Measurements from ENCODE around the gene UBALD1. TPM values are rescaled to one million over a fixed set of nuclear protein-coding genes. Genes with fewer than 3 reads are reported as not detected.

The UBALD1 gene
- total and polyA plus RNA-seq, 8 donors: 12.0 to 27.8 (median 19.8) TPM

- DNase-seq (no peak), ATAC-seq (no peak)
- Histone ChIP-seq H3K4me1 (peaks cover 0 to 2% of the 10 kb centered on the region in 2 donors), H3K9me3 (no peaks in the 10 kb centered on the region), H3K36me3 (no peaks in the 10 kb centered on the region), H3K27me3 (peaks cover 0 to 16% of the 10 kb centered on the region in 2 donors), H3K4me3 (no peak overlapping the region), H3K27ac (no peak overlapping the region)
- intact Hi-C loops (cut with DNase I): no loop called here
- TF ChIP-seq CTCF (IDR thresholded peaks at IDR 0.05): no peak
These were observed 15.7 kb downstream of the UBALD1 start for GRCh38 chr16:4599037-4599436.

DNA sequence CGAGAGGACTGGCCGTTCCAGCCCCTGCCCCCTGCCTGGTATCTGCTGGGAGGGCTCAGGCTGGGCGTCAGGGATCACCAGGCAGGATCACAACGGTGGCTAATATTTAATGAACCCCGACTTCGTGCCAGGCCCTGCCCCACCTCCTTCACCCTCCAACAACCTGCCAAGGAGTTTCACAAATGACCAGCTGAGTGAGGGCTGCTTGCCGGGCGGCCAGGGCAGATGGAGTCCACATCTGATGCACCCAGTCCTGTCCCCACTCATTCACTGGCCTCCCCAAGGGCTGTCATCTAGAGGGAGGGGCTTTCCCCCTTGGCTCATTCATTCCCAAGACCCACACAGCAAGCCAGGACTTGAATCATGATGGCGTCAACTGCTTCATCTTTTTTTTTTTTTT is 17.5 kb downstream of the UBALD1 start:
- peaks cover 0 to 2% of the 10 kb centered on the region in 2 donors for H3K4me1 ChIP-seq
- H3K9me3 ChIP-seq: no peaks in the 10 kb centered on the region
- ATAC-seq (peak; percentile 67), DNase-seq (no peak)
- no peak for TF ChIP-seq CTCF (IDR thresholded peaks at IDR 0.05)
- intact Hi-C loops (cut with DNase I): no loop called here
- no peak overlapping the region for H3K27ac ChIP-seq
- no peaks in the 10 kb centered on the region for H3K36me3 ChIP-seq
- H3K4me3 ChIP-seq: no peak overlapping the region
- H3K27me3 ChIP-seq: peaks cover 0 to 10% of the 10 kb centered on the region in 2 donors

GRCh38 chr16:4594433-4595410 is 20.0 kb downstream of the UBALD1 start:
- no peak for TF ChIP-seq CTCF (IDR thresholded peaks at IDR 0.05)
- no peaks in the 10 kb centered on the region for H3K9me3 ChIP-seq
- no peaks in the 10 kb centered on the region for H3K27me3 ChIP-seq
- ATAC-seq: no peak
- intact Hi-C loops (cut with DNase I): no loop called here
- DNase-seq: no peak
- no peaks in the 10 kb centered on the region for H3K4me1 ChIP-seq
- no peak overlapping the region for H3K4me3 ChIP-seq
- H3K27ac ChIP-seq: no peak overlapping the region
- no peaks in the 10 kb centered on the region for H3K36me3 ChIP-seq

- intact Hi-C loops (cut with DNase I): no loop called here
- peaks cover 0 to 5% of the 10 kb centered on the region in 2 donors for H3K9me3 ChIP-seq
- DNase-seq (no peak), ATAC-seq (no peak)
- no peaks in the 10 kb centered on the region for H3K36me3 ChIP-seq
- no peak overlapping the region for H3K4me3 ChIP-seq
- H3K27me3 ChIP-seq: no peaks in the 10 kb centered on the region
- no peaks in the 10 kb centered on the region for H3K4me1 ChIP-seq
- H3K27ac ChIP-seq: no peak overlapping the region
- no peak for TF ChIP-seq CTCF (IDR thresholded peaks at IDR 0.05)
These were observed 21.6 kb downstream of the UBALD1 start for GRCh38 chr16:4593086-4593485.

DNA sequence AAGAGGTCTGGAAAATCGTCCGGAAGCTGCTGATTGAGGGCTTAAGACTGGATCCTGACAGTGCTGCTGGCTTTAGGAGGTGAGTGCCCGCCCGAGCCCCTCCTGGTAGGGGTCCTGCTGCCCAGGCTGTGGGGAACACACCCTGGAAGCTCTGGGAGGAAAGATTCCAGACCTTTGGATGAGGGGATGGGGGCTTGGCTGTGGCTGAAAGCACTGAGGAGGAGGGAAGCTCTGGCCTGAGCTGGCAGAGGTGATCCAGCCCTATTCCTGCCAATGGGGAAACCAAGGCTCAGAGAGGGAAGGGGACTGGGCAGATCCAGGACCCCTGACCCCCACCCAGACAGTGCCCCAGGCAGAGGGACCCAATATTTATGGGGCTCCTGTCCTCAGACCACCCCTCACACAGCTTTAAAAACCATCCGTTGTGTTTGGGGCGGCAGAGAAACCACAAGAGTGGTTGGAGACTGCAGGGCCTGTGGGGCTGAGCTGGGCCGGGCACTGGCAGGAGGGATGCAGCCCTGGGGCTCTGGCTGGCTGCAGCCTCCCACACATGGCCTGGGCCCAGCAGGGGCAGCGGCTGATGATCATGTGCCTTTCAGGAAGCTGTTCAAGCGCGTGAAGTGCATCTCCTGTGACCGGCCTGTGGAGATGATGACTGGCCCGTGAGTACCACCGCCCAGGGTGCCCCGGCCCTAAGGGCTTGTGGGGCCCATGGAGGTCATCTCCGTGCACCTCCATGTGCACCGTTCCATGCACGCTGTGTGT is 22.8 kb downstream of the UBALD1 start:
- DNase-seq (no peak), ATAC-seq (no peak)
- TF ChIP-seq CTCF (IDR thresholded peaks at IDR 0.05): no peak
- H3K27ac ChIP-seq: no peak overlapping the region
- H3K4me1 ChIP-seq: no peaks in the 10 kb centered on the region
- no peaks in the 10 kb centered on the region for H3K27me3 ChIP-seq
- intact Hi-C loops (cut with DNase I): no loop called here
- H3K9me3 ChIP-seq: peaks cover 0 to 9% of the 10 kb centered on the region in 2 donors
- H3K36me3 ChIP-seq: no peaks in the 10 kb centered on the region
- no peak overlapping the region for H3K4me3 ChIP-seq
